Right lobe of liver (tissue), 6 donors: ENCODE measurements around the gene PPP1R2. TPM values are rescaled to one million over a fixed set of nuclear protein-coding genes. Genes with fewer than 3 reads are reported as not detected.

Experiments
- ATAC-seq, 4 donors: fragments of 200-7000 bp; cut with Tn5 transposase; one replicate each; pipeline ENCODE4 v1.9.1; 2020; ENCODE audit warnings: mild to moderate bottlenecking in 4 of 4, moderate library complexity in 4 of 4
- DNase-seq, 3 donors: peaks; one replicate each; pipeline ENCODE4 v3.0.0-alpha.2; 2020
- H3K27ac ChIP-seq, 3 donors: fragments of 200-600 bp; one replicate each; pipeline ENCODE4 v1.8.0; 2022
- H3K27me3 ChIP-seq, 2 donors: fragments of 200-600 bp; one replicate each; pipeline ENCODE4 v1.8.0; 2022
- H3K36me3 ChIP-seq, 4 donors: fragments of 200-600 bp; sonication (generic) in 1 of 4; one replicate each; pipeline versions ENCODE4 v1.5.1 to v1.8.0; 2017 to 2022; ENCODE audit warnings: control low read depth in 1 of 4
- H3K4me1 ChIP-seq, 4 donors: fragments of 200-600 bp; sonication (generic) in 1 of 4; one replicate each; pipeline versions ENCODE4 v1.5.1 to v1.8.0; 2017 to 2022; ENCODE audit warnings: control low read depth in 1 of 4
- H3K4me3 ChIP-seq, 3 donors: fragments of 200-600 bp; one replicate each; pipeline ENCODE4 v1.8.0; 2022
- H3K9me3 ChIP-seq, 4 donors: fragments of 200-600 bp; sonication (generic) in 1 of 4; one replicate each; pipeline versions ENCODE4 v1.5.1 to v1.8.0; 2017 to 2022; ENCODE audit warnings: control low read depth in 1 of 4
- CTCF ChIP-seq, 4 donors: fragments of 200-600 bp in 3 of 4; fragments of 450-650 bp in 1 of 4; IDR thresholded peaks; one replicate each; pipeline versions ENCODE4 v1.5.1 to v1.8.0; 2016 to 2022; ENCODE audit warnings: antibody characterized with exemption in 4 of 4, mild to moderate bottlenecking in 2 of 4
- POLR2A ChIP-seq: fragments of 450-650 bp; IDR thresholded peaks from one replicate; pipeline ENCODE4 v1.6.1; 2017; ENCODE audit warnings: antibody characterized with exemption, mild to moderate bottlenecking
- WGBS: methylation state at CpG from one replicate; pipeline ENCODE4 v1.1.6; 2018; ENCODE audit warnings: low coverage, low lambda C conversion rate; ENCODE audit not compliant: insufficient coverage; ENCODE audit errors: missing lambda C conversion rate; 5-methylcytosine and 5-hydroxymethylcytosine counted together
- intact Hi-C, 2 donors: fragments of 100-400 bp; cut with DNase I; formaldehyde crosslinking; loops; one replicate each; pipeline versions ENCODE4 v1.11.2 to v1.14.1; 2022
- small RNA-seq, 2 experiments: library from RNA; depleted of rRNA; stranded (forward); fragments of <200 nt; gene quantifications; one replicate each; pipeline ENCODE3, GENCODE V24; 2016
- total RNA-seq, 6 experiments: library from RNA; depleted of rRNA in 2 of 6; stranded (reverse); fragments of >200 nt in 2 of 6; fragmentation: NEBNext Ultra II Directional in 3 of 6; extraction: Animal tissue kit (Norgen Biotek cat#: 25700) in 3 of 6; gene quantifications; one replicate each; pipeline versions ENCODE4 v1.1.0 to v1.2.4, GENCODE V29; 2016 to 2023
- donor health status: DM: no; HTN: yes; CAD: no.
- donor health status: DM: no; HTN: no; CAD: no.
- donor health status: DM: no; HTN: no; CAD: no.
- donor health status: DM: no; HTN: yes; CAD: no.
- donor health status: DM: no; HTN: yes; CAD: no.

The PPP1R2 gene
- total RNA-seq, 6 experiments from 2014 or later, result 10.3 to 25.4 (median 14.9) TPM

- intact Hi-C loops, result no loop called here
These were observed 75.3 kb downstream of the PPP1R2 start for GRCh38 chr3:195467641-195468390.

DNA sequence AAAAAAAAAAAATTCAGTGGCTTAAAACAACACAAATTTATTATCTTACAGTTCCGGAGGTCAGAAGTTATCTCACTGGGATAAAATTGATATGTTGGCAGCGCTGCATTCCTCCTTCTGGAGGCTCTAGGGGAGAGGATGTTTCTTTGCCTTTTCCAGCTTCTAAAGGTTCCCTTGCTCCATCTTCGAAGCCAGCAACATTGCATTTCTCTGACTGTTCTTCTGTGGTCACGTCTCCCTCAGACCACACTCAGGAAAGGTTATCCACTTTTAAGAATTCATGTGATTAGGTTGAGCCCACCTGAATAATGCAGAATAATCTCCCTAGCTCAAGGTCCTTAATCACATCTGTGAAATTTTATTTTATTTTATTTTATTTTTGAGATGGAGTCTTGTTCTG, 76.9 kb downstream of the PPP1R2 start:
- ATAC-seq, result no peak
- no peak for TF ChIP-seq POLR2A
- TF ChIP-seq CTCF (IDR thresholded peaks at IDR 0.05), result no peak
- no peak overlapping the region for H3K27ac ChIP-seq
- no peaks in the 10 kb centered on the region for H3K4me1 ChIP-seq
- no peaks in the 10 kb centered on the region for H3K27me3 ChIP-seq
- intact Hi-C loops, result no loop called here
- H3K4me3 ChIP-seq, result no peak overlapping the region
- H3K9me3 ChIP-seq, result no peaks in the 10 kb centered on the region
- WGBS, result 50% methylated on average over 1 of the region's 4 CpGs
- no peak for DNase-seq
- H3K36me3 ChIP-seq, result no peaks in the 10 kb centered on the region

More at GRCh38 chr3:195467641-195468390, 75.3 kb downstream of the PPP1R2 start:
- TF ChIP-seq POLR2A, result no peak
- no peak for TF ChIP-seq CTCF (IDR thresholded peaks at IDR 0.05)
- no peak for ATAC-seq
- Histone ChIP-seq H3K4me1 (no peaks in the 10 kb centered on the region), H3K4me3 (no peak overlapping the region), H3K27ac (no peak overlapping the region), H3K9me3 (no peaks in the 10 kb centered on the region), H3K27me3 (no peaks in the 10 kb centered on the region), H3K36me3 (no peaks in the 10 kb centered on the region)
- WGBS, result 69% methylated on average over 5 of the region's 5 CpGs
- DNase-seq, result no peak

Small RNA genes lying within 50 kb of the gene (small RNA-seq; reads per million reads assigned to genes)
- gene RN7SL73P, result 0 reads per million in 2 experiments
- gene RNU6ATAC24P, result 0 reads per million in 2 experiments

Other genes with a start within 250 kb of the PPP1R2 start
- gene ACAP2, start 100.3 kb downstream of the PPP1R2 start, total RNA-seq, result 10 to 100 TPM; 15.1 to 21.7 (median 18.5) TPM
- 1 to 10 TPM in 1 of 6 experiments, under 1 TPM in 5; 0.29 to 5.6 (median 0.41) TPM for gene APOD, start 40.6 kb upstream of the PPP1R2 start, total RNA-seq
- 10 to 100 TPM in 4 of 6 experiments, 1 to 10 TPM in 2; 1.9 to 40.7 (median 22.6) TPM for gene MUC20, start 177.7 kb upstream of the PPP1R2 start, total RNA-seq